GM19035 (cell line): ENCODE results near the gene CBFA2T2.
"Not testable (repeated sequence)": the region's sequence is repeated elsewhere in the genome, so short reads cannot be mapped to it uniquely, and the experiment has no call there.

Experiments used
- ATAC-seq: cut with Tn5 transposase; IDR thresholded peaks from one replicate; pipeline ENCODE4 v1.9.1; 2021; ENCODE audit not compliant: unreplicated experiment

Gene CBFA2T2

DNA sequence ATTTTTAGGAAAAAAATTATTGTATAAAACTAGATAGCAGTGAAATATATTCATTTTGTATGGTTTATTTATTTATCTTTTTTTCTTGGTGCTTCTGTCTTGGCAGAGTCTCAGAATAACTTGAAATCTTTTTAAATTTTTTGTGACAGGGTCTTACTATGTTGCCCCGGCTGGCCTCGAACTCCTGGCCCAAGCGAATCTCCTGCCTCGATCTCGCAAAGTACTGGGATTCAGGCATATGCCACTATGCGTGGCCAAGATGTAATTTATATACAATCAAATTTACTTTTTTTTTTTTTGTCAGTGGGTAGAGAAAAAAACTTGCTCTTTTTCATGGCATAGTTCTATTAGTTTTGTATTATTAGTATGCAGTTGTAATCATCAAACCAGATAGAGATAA, 13.7 kb downstream of the CBFA2T2 start:
- no peak for ATAC-seq

DNA sequence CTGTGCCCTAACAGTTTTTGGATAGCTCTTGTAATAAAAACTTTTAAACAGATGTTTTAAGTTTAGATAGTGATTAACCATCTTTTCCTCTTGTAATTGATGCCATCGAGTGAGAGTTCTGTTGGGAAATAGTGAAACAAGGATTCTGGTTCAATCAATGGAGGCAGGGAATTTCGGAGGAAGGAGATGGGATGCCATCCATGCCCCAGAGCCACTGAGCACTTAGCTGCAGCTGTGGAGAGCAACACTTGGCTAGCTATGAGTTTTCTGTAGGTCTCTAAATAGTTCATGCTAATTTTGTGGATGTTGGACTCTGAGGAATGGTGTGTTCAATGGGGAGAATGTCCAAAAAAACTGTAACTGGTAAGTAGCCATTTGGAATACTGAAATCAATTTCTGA, 16.7 kb downstream of the CBFA2T2 start:
- no peak for ATAC-seq

GRCh38 chr20:33507461-33507860, 17.6 kb downstream of the CBFA2T2 start:
- no peak for ATAC-seq

DNA sequence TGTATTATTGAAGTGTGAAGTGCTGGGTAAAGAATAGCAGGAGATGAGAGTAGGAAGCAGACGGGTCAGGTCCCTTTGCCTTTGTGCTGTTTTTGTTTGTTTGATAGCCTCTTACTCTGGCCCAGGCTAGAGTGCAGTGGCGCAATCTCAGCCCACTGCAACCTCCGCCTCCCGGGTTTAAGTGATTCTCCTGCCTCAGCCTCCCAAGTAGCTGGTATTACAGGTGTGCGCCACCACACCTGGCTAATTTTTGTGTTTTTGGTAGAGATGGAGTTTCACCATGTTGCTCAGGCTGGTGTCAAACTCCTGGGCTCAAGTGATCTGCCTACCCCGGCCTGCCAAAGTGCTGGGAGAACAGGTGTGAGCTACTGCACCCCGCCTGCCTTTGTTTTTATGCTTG, 18.1 kb downstream of the CBFA2T2 start:
- not testable (repeated sequence) for ATAC-seq

DNA sequence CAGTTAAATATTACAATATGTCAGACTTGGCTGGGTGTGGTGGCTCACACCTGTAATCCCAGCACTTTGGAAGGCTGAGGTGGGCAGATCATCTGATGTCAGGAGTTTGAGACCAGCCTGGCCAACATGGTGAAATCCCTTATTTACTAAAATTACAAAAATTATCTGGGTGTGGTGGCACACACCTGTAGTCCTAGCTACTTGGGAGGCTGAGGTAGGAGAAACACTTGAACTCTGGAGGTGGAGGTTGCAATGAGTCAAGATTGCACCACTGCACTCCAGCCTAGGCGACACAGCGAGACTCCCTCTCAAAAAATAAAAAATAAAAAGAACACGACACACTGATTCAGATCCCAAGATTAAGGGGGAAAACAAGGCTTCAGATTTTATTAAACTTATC, 19.2 kb downstream of the CBFA2T2 start:
- not testable (repeated sequence) for ATAC-seq

DNA sequence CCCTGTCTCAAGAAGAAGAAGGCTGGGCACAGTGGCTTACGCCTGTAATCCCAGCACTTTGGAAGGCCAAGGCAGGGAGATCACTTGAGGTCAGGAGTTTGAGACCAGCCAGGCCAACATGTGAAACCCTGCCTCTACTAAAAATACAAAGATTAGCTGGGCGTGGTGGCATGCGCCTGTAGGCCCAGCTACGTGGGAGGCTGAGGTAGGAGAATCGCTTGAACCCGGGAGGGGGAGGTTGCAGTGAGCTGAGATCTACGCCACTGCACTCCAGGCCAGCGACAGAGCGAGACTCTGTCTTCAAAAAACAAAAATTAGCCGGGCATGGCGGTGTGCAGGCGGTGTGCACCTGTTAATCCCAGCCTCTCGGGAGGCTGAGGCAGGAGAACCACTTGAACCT, 22.0 kb downstream of the CBFA2T2 start:
- ATAC-seq, result not testable (repeated sequence)

- no peak for ATAC-seq
Measured at GRCh38 chr20:33515569-33516216, 25.8 kb downstream of the CBFA2T2 start.

- no peak for ATAC-seq
Measured at GRCh38 chr20:33516882-33517281, 27.0 kb downstream of the CBFA2T2 start.

DNA sequence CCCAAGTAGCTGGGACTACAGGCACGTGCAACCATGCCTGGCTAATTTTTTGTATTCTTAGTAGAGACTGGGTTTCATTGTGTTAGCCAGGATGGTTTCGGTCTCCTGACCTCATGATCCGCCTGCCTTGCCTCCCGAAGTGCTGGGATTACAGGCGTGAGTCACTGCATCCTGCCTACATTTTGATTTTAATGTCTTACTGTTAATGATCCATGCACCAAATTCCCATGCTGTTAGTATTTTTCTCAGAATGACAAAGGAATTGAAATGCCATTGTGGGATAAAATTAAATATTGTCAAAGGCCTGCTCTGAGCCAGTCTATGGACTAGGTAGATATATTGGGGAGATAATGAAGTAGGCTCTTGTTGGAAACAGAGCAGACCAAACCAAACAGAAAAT, 28.2 kb downstream of the CBFA2T2 start:
- ATAC-seq, result no peak

DNA sequence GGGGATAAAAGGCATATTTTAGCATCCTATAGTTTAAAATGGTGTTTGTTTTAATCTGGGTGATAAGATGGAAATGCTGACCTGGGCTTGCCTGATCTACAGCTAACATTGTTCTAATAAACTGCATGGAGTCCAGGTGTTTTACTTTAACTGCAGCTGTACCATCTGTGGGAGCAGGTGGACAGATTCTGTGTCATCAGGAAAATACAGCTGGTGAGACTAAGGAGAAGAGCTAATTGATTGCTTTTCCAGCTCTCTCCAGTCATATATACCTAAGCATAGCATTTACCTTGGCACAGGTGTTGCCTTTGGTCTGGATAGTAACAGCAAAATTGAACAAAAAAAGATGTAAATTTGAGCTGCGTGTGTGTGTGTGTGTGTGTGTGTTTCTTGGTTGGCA, 31.6 kb downstream of the CBFA2T2 start:
- ATAC-seq, result no peak

- no peak for ATAC-seq
Measured at GRCh38 chr20:33522256-33522820, 32.4 kb downstream of the CBFA2T2 start.

DNA sequence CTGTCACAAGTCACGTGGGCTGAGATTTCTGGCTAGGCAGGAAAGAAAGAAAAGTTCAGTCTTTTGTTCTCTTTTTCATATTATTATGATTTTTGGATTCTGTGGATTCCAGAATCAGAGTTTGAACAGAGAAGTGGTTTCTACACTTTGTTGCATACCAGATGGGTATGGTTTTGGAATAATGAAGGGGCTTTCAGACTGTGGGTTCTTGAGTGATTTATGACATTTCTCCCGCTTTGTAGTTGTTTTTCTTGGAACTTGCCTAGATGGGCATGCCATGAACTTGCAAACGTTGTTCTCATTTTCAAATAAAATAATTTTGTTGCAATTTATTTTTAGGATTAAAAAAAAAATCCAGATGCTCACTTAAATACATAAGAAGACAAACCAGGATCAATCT, 34.4 kb downstream of the CBFA2T2 start:
- ATAC-seq, result no peak

GRCh38 chr20:33526769-33527168, 36.9 kb downstream of the CBFA2T2 start:
- ATAC-seq, result no peak

GRCh38 chr20:33531047-33531877, 41.4 kb downstream of the CBFA2T2 start:
- ATAC-seq, result no peak

- ATAC-seq, result no peak
Measured at GRCh38 chr20:33531885-33532284, 42.0 kb downstream of the CBFA2T2 start.

GRCh38 chr20:33532753-33533459, 43.0 kb downstream of the CBFA2T2 start:
- ATAC-seq, result no peak

DNA sequence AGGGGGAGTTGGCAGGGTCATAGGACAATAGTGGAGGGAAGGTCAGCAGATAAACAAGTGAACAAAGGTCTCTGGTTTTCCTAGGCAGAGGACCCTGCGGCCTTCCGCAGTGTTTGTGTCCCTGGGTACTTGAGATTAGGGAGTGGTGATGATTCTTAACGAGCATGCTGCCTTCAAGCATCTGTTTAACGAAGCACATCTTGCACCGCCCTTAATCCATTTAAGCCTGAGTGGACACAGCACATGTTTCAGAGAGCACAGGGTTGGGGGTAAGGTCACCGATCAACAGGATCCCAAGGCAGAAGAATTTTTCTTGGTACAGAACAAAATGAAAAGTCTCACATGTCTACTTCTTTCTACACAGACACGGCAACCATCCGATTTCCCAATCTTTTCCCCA, 45.8 kb downstream of the CBFA2T2 start:
- not testable (repeated sequence) for ATAC-seq

DNA sequence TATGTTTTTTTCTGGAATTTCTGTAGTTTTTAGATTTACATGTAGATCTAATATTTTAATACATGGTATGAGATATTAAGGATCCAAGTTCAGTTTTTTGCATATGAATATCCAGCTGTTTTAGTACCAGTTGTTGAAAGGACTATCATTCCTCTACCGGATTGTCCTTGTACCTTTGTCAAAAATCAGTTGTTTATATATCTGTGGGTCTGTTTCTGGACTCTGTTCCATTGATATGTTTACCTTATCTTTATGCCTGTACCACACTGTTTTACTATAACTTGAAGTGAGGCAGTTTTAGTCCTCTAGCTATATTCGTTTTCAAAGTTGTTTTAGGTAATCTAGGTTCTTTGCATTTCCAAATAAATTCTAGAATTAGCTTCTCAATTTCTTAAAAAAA, 47.7 kb downstream of the CBFA2T2 start:
- ATAC-seq, result no peak

GRCh38 chr20:33539129-33539528, 49.2 kb downstream of the CBFA2T2 start:
- ATAC-seq, result no peak

GRCh38 chr20:33540427-33540826, 50.5 kb downstream of the CBFA2T2 start:
- no peak for ATAC-seq

DNA sequence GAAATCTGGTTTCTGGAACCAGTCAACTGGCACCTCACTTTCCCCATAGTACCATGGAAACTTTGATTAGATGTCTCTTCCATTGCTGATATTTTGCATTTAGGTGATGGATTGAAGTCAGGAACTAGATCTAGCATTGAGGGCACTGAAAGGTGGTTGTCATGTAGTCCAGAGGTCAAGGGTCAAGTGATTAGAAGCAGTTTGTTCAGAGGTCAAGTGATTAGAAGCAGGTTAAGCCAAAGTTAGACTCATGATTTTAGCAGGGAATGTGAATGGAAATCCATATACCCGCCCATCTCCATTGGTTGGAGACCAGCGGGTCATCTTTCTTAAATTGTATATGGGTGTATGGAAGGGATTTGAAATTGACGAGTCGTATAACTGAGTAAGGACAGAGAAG, 51.2 kb downstream of the CBFA2T2 start:
- no peak for ATAC-seq

GRCh38 chr20:33541797-33542196, 51.9 kb downstream of the CBFA2T2 start:
- ATAC-seq, result no peak
